Measurements from ENCODE around the gene L1CAM.

- no peak for TF ChIP-seq POLR2A (IDR thresholded peaks at IDR 0.05)
- TF ChIP-seq CTCF (IDR thresholded peaks at IDR 0.05): no peak
Measured at GRCh38 chrX:153905481-153906095, 19.6 kb upstream of the L1CAM start.

Data from adrenal gland (tissue), 5 donors.